ENCODE measurements around the gene MMP14.

Gene MMP14

DNA sequence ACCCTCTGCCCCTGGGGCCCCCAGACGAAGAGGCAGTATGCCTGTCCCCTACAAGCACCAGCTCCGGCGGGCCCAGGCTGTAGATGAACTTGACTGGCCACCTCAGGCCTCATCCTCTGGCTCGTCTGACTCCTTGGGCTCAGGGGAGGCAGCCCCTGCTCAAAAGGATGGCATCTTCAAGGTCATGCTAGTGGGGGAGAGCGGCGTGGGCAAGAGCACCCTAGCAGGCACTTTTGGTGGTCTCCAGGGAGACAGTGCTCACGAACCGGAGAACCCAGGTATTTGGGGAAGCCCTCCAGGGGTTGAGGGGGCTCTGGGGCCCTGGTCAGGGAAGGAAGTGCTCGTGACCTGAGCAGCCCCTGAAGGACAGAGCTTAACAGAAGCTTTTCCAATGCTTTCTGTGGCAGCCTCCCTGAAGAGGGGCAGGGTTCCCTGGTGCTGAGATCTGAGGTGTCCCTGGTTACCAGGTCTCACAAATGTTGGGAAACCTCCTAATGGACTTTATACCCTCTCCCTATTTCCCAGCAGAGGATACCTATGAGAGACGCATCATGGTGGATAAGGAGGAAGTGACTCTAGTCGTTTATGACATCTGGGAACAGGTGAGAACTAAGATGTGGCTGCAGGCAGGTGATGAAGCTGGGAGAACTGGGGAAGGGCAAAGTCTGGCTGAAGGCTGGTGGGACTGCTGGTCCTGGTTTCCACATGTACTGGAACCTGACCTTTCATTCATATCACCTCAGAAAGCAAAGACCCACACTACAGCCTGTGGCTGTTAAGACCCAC, 48.5 kb downstream of the MMP14 start:
- DNase-seq = no peak

- DNase-seq = no peak
Observed at GRCh38 chr14:22885975-22886374, 49.6 kb downstream of the MMP14 start.

GRCh38 chr14:22886500-22887259, 50.3 kb downstream of the MMP14 start:
- DNase-seq = peak; percentile 63 to 90 (median 68)

DNA sequence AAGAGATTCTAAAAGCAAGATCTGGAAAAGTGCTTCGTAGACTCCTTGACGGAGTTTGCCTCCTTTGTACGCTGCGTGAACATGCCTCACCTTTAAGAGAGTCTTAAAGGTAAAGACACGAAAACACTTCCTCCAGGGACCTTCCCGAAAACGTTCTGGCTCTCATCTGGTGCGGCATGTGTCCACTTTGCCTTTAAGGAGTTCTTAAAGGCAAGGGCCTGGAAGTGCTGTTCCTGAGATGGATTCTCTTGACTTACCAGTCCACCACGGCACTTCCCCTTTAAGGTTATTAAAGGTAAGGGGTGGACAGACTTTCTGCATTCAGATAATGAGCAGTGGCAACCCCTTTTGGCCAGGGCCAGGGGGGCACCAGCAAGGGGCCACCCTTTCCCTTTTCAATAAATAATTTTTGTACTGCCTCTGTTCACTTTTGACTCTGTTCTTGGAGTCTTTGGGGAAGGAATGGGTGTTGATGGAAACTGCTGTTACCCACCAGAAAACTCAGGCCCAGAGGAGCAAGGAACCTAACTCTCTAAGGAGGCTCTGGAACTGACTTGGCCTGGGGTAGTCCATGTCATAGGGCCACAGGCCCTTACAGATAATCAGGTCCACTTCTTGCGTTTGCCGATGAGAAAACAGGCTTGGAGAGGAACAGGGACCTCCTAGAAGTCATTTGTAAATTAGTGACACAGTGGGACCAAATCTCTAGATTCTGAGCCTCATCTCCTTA, 51.0 kb downstream of the MMP14 start:
- DNase-seq = peak in 4 of 5 donors; percentile 23 to 83 (median 28)

DNA sequence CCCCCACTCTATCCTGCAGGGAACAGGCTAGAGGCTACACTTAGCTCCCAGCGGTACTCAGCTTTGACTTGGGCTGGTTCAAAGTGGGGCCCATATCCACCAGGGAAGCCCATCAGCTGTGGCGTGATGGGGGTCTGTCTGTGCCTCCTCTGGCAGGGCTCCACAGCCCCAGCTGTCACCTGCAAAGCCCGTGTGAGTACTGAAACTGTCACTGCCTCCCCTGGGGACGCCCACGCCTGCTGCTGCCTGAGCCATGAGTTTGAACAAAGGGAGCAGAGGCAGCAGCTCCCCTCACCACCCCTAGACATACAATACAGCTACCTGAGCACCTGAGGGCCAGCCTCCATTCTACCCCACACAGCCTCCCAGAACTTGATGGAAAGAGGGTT, 51.6 kb downstream of the MMP14 start:
- no peak for DNase-seq

- peak in 1 of 5 donors; percentile 67 for DNase-seq
Observed at GRCh38 chr14:22888662-22889061, 52.3 kb downstream of the MMP14 start.

GRCh38 chr14:22890416-22890815, 54.0 kb downstream of the MMP14 start:
- DNase-seq = no peak

DNA sequence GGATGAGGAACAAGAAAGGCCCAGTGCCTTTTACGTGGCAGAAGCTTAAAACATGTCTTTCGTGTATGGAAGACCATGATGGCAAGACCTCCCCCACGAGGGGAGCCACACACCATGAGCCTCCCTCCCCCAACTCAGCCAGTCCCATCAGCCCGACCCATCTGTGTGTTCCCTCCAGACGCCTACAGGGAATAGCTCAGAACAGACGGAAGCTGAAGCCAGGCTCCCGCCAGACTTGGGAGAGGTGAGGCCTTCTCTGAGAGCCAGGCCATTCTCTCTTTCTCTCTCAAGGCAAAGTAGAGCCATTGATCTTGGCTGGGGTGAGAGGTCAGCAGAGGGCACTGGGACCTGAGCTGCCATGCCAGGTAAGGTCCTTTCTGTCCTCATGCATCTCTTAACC, 56.1 kb downstream of the MMP14 start:
- no peak for DNase-seq

- DNase-seq = no peak
Observed at GRCh38 chr14:22893706-22894105, 57.3 kb downstream of the MMP14 start.

DNA sequence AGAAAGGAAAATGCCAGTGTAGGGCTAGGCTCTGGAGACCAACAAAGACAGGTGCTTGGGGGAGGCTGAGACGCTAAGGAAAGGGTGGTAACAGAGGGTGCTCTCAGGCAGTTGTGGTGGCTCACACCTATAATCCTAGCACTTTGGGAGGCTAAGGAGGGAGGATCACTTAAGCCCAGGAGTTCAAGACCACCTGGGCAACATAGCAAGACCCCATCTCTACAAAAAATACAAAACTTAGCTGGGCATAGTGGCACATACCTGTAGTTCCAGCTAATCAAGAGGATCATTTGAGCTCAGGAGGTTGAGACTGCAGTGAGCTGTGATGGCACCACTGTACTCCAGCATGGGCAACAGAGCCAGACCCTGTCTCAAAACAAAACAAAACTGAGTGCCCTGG, 59.0 kb downstream of the MMP14 start:
- DNase-seq = no peak

DNA sequence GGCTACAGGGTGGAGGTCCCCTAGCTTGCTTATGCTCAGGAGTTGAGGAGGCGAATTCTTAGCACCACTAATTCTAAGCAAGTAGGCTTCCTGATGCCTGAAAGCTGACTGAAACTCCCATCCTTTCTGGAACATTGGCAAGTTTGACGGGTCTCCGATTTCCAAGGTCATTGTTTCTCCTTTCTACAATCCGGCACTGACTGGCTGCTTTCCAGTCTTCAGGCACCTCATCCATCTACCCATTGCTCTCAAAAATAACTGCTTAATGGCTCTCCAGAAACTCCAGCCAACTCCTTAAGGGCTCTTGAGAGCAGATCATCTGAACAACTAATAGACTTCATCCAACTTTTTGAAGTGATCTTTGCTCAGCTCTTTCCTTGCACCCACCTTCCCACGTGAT, 60.0 kb downstream of the MMP14 start:
- DNase-seq = no peak

DNA sequence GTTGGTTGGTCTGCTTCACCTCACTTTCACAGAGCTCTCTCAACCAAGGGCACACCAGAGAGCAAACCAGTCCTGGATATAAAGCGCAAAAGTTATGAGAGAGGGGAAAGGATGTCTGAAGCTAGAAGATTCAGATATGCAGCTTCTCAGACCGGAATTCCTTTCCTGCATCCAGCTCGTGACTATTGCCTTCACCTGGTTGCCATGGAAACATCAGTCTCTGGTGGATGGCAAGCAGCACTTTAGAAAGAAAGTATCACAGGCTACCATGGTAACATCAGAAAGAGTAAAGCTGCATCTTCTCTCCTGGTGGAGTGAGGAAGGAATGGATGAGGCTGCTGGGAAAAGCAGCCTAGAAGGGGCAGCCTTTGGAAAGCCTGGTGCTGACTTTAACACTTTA, 60.4 kb downstream of the MMP14 start:
- DNase-seq = no peak

GRCh38 chr14:22897357-22897756, 61.0 kb downstream of the MMP14 start:
- DNase-seq = no peak
